ENCODE data around the gene AMOTL1.
"Not testable (repeated sequence)": the region's sequence is repeated elsewhere in the genome, so short reads cannot be mapped to it uniquely, and the experiment has no call there.

The AMOTL1 gene

DNA sequence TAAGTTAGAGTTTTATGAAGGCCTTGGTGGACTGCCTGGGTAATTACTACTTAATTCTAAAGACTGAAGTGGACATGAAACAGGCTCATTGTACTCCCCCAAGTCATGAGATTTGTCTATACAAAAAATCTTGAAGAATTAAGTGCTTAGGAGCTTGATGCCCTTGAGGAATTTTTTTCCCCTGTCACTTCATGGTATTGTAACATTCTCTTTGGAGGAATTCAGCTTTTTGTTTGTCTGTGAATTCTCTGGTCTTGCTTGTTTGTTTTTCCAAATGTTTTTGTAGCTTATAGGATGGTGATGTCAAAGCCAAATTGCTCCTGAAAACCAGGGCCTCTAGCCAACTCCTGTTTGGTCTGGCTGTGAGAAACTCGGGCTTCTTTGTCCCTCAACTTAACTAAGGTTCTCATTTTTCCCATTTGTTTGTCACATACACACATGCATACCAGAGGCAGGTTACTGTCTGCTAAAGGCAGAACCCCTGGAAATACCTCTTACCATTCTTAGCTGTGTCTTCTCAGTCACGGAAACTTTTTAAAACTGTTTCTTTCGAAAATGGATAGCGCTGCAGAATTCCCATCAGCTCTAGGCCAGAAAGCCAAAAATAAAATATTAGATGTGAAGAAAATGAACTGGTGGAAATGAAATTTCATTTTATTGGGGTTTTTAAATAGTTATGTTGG is 66.9 kb downstream of the AMOTL1 start:
- H3K27me3 Mint-ChIP-seq, result no peaks in the 10 kb centered on the region
- H3K4me3 Mint-ChIP-seq, result no peak overlapping the region
- DNase-seq (no peak), ATAC-seq (no peak)
- no peak overlapping the region for H3K27ac Mint-ChIP-seq
- no peaks in the 10 kb centered on the region for H3K4me1 Mint-ChIP-seq
- no peaks in the 10 kb centered on the region for H3K9me3 Mint-ChIP-seq

DNA sequence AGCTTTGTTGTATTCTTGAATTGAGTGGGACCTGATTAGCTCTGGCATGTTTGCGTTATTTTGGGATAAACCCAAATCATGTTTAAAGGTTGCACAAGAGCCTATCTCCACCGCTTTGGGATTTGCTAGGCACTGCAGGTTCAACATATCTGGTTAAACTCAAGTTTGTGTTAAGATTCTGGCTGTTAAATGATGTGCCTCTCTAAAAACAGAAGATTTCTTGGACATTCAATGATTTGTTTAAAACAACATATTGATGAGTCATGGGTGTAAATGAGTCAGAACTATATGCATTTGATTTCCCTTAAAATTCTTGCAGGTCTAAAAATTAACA is 67.4 kb downstream of the AMOTL1 start:
- Mint-ChIP-seq H3K27ac (no peak overlapping the region), H3K9me3 (no peaks in the 10 kb centered on the region), H3K27me3 (no peaks in the 10 kb centered on the region), H3K4me1 (no peaks in the 10 kb centered on the region), H3K4me3 (no peak overlapping the region)
- no peak for ATAC-seq
- no peak for DNase-seq

DNA sequence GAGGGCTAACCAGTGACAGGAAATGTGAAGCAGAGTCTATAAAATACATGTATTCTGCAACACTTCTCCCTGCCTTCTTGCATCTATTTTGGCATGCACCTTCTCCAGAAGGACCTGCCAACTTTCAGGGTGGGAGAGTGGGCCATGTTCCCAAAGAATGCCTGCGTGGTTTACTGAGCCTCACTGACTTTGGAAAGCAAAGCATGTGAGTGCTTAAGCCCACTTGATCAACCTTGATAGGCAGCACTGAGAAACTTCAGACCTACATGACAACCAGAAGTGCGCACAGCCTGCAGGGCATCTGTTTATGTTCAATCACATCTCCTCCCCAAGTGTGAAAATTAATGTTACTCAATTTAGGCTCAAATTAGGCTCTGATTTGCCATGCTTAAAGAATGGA is 69.2 kb downstream of the AMOTL1 start:
- Mint-ChIP-seq H3K27ac (no peak overlapping the region), H3K4me1 (no peaks in the 10 kb centered on the region), H3K9me3 (no peaks in the 10 kb centered on the region), H3K4me3 (no peak overlapping the region), H3K27me3 (no peaks in the 10 kb centered on the region)
- no peak for ATAC-seq
- no peak for DNase-seq

DNA sequence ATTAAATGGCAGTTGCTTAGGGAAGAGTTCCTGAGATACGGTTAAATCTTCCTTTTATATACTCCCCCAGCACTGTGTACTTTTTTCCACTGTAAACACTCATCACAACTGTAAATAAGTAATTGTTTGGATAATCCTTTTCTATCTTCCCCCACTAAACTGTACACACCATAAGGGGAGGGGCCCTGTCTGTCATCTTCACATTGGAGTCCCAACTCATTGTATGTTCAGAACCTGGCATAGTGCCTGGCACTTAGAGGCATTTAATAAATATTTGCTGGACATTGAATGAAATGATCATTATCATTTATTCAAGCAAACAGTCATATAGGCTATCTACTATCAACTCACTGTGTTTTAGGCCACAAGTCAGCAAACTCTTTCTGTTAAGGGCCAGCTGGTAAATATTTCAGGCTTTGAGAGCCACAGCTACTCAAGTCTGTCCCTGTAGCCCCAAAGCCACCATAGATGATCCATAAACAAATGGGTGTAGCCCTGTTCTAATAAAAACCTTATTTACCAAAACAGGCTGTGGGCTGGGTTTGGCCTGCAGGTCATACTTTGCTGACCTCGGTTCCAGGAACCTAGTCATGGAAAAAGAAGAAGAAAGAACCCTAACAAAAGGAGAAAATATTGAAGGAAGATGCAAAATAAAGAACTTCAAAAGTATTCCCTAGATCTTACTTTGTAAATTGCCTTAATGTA is 70.0 kb downstream of the AMOTL1 start:
- no peak overlapping the region for H3K4me3 Mint-ChIP-seq
- H3K4me1 Mint-ChIP-seq, result no peaks in the 10 kb centered on the region
- peaks cover 4% of the 10 kb centered on the region for H3K27me3 Mint-ChIP-seq
- no peaks in the 10 kb centered on the region for H3K9me3 Mint-ChIP-seq
- ATAC-seq (no peak), DNase-seq (no peak)
- no peak overlapping the region for H3K27ac Mint-ChIP-seq

DNA sequence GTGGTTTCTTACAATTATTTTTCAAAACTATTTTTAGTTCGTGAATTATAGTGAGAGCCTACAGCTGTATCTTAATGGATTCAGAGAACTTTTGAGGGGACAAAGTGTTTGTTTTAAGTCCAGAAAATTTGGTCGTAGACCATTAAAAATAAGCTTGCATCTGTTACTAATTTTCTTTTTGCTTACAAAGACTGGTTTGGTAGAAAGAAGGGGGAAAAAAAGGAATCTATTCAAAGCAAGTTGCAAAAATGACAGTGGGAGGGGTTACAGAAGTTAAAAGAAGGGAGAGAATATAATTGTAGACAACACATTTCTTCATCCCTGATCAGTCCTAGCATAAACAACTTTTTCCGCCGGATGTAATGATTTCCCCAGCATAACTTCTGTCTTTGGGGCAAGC is 72.1 kb downstream of the AMOTL1 start:
- H3K27ac Mint-ChIP-seq, result no peak overlapping the region
- H3K9me3 Mint-ChIP-seq, result no peaks in the 10 kb centered on the region
- ATAC-seq (no peak), DNase-seq (no peak)
- no peak overlapping the region for H3K4me3 Mint-ChIP-seq
- H3K4me1 Mint-ChIP-seq, result no peaks in the 10 kb centered on the region
- H3K27me3 Mint-ChIP-seq, result peaks cover 6% of the 10 kb centered on the region

DNA sequence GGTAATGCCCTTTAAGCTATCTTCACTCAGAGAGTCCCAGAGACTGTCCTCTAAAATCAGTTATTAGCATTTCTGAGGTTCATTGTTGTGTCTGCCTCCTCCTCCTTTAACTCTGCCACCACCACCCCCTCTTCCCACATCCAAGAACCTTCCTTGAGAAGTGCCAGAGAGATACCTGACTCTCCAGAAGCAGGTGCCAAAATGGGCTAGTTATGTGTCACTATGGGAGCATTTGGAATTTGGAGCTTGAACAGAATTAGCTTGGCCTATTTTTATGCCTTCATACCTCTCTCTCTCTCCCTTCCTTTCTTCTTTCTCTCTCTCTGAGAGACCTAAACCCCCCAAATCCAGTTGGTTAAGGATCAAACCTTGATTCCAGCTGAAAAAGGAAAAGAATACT is 75.9 kb downstream of the AMOTL1 start:
- H3K27me3 Mint-ChIP-seq, result peaks cover 6% of the 10 kb centered on the region
- no peak for ATAC-seq
- no peak overlapping the region for H3K27ac Mint-ChIP-seq
- no peaks in the 10 kb centered on the region for H3K9me3 Mint-ChIP-seq
- no peak overlapping the region for H3K4me3 Mint-ChIP-seq
- no peak for DNase-seq
- no peaks in the 10 kb centered on the region for H3K4me1 Mint-ChIP-seq

DNA sequence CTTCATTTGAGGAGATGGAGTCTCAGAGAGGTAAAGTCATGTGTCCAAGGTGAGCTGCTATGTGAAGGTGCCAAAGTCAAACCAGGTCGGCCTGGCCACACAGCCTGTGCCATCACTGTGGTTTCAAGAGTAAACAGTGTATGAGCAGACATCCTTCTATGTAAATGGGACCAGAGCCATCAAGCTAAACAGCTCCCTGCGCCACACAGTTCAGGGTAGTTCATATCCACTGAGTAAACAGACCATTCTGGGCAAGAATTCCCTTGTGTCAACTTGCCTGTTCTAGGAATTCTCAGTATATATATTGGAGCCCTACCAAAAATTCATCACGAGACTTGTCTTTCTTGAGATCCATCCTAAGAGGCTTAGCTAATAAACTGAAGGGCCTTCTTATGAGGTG is 77.5 kb downstream of the AMOTL1 start:
- no peak for ATAC-seq
- H3K27ac Mint-ChIP-seq, result no peak overlapping the region
- no peaks in the 10 kb centered on the region for H3K9me3 Mint-ChIP-seq
- H3K27me3 Mint-ChIP-seq, result peaks cover 6% of the 10 kb centered on the region
- no peaks in the 10 kb centered on the region for H3K4me1 Mint-ChIP-seq
- DNase-seq, result no peak
- H3K4me3 Mint-ChIP-seq, result no peak overlapping the region

DNA sequence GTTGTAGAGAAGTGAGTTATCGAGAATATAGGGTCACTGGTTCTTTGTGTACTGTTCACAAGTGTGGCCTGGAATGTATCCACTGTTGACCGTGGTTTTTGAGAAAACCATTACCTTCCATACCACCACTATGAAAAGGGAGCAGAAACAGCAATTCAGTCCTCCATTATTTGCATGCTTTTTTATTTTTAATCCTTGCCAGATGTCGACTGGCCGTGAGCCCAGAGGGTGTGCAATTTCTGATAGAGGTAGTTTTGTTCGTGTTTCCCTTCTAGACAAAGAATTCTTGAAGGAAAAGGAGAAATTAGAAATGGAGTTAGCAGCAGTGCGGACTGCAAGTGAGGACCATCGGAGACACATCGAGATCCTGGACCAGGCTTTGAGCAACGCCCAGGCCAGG is 81.7 kb downstream of the AMOTL1 start:
- Mint-ChIP-seq H3K4me3 (no peak overlapping the region), H3K9me3 (no peaks in the 10 kb centered on the region), H3K27me3 (no peaks in the 10 kb centered on the region), H3K4me1 (no peaks in the 10 kb centered on the region), H3K27ac (peak overlapping the region in 1 of 2 donors; percentile 76)
- DNase-seq (no peak), ATAC-seq (no peak)

DNA sequence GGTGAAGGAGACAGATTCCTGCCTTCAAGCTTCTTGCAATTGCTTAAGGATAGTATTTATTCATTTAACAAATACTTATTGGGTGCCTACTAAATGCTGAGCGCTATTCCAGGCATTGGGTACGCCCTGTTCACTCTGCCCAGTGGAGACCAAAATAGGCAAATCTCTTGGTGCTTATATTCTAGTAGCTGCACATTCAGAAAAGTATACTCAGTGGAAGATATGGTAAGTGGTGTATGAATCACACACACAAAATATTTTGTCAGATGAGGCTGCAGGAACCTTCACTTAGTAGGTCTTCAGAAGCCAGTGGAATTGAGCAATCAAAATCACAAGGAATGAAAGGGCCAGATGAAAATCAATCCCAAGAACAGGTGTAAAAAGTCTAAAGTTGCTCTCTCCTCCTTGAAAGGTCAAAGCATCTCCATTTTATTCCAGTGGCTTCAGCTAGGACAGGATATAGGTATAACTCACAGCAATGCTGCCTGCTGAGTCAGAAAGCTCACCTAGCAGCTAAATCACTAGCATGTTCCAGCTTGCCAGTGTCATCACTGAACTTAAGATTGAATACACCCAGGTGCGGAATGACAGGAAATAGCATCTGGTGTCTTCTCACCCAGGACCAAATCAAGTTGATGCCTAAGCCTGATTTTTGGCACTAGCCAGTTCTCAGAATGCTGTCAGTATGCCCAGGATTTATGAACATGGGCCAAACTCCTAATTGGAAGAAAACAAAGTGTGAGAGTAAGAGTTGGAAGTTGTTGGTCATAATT is 83.9 kb downstream of the AMOTL1 start:
- Mint-ChIP-seq H3K27ac (no peak overlapping the region), H3K27me3 (no peaks in the 10 kb centered on the region), H3K9me3 (no peaks in the 10 kb centered on the region), H3K4me3 (no peak overlapping the region), H3K4me1 (no peaks in the 10 kb centered on the region)
- ATAC-seq (no peak), DNase-seq (no peak)

DNA sequence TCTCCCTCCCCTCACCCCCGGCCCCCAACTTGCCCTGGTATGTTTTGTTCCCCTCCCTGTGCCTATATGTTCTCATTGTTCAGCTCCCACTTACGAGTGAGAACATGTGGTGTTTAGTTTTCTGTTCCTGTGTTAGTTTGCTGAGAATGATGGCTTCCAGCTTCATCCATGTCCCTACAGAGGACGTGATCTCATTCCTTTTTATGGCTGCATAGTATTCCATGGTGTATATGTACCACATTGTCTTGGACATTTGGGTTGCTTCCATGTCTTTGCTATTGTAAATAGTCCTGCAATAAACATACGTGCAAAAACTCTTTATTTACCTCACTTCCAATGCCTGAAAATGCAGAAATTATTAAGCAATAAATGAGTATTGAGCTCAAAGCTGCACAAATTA is 85.1 kb downstream of the AMOTL1 start:
- H3K27ac Mint-ChIP-seq, H3K27me3 Mint-ChIP-seq, H3K4me3 Mint-ChIP-seq, DNase-seq, H3K9me3 Mint-ChIP-seq, H3K4me1 Mint-ChIP-seq, ATAC-seq: not testable (repeated sequence)

DNA sequence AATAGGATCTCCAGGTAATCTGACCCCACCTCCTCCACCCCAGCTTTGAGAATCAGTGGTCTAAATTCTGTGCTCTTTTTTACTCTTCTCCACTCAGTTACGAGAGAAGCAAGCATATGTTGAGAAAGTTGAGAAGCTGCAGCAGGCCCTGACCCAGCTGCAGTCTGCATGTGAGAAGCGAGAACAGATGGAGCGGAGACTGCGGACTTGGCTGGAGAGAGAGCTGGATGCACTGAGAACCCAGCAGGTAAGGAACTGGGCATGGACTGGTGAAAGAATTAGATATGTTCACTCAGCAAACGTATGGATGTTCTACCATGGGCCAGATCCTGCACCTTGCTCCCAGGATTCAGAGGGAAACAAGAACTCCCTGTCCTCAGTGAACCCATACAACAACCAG is 85.7 kb downstream of the AMOTL1 start:
- DNase-seq, result no peak
- Mint-ChIP-seq H3K27me3 (no peaks in the 10 kb centered on the region), H3K4me3 (no peak overlapping the region), H3K27ac (peak overlapping the region in 1 of 2 donors; percentile 13), H3K4me1 (no peaks in the 10 kb centered on the region), H3K9me3 (no peaks in the 10 kb centered on the region)
- no peak for ATAC-seq

DNA sequence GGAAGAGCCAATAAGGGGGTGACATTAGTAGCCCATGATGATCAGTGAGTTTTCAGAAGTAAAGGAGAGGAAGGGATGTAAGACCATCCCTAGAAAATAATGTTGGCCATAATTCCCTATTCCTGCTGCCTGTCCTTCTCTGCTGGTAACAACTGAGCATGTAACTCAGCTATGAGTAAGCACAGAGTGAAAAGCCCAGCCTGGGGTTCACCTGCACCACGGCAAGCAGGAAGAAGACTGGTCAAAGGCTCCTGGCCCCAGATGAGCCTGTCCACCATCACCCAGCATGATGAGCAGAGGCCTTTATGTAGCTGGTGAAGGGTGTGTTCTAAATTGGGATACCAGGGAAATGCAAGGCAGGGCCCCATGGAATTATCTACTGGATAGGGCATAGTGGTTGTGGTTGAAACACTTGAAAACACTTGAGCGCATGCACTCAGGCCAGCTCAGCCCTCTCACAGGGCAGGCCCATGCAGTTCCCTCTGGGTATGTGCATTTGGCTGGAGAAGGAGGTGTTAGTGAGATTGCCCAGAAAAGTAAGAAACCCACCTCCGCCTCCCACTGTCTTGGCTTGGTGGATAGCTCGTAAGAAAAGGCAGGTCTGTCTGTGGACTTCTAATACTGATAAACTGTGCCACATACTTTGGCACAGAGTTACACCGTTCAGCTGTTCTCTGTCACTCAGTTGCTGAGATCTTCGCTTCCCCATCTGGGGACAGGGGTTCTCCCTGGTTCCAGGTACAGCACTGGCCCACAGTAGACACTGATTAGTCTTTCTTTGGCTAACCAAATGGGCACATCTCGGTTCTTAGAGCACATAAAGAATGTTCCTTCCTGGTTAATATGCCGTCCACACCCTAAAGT is 86.8 kb downstream of the AMOTL1 start:
- no peaks in the 10 kb centered on the region for H3K4me1 Mint-ChIP-seq
- DNase-seq, result no peak

DNA sequence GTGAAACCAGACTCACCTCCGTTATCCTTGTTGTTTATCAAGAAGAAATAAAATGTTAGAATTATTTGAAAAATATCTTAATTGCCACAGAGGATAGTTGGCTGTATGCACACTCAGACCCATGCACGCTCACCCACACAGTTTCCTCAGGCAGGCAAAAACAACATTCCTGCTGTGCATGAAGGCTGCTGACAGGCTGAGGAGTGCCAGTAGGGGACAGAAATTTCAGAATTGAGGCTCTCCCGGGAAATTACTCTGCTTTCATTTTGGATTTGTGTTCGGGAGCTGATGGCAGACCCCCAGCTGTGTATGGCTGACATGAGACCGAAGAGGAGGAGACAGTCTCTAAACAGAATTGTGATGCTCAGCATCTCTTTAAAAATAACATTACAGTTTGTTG is 87.5 kb downstream of the AMOTL1 start:
- H3K27me3 Mint-ChIP-seq, result no peaks in the 10 kb centered on the region
- no peaks in the 10 kb centered on the region for H3K4me1 Mint-ChIP-seq
- H3K4me3 Mint-ChIP-seq, result no peak overlapping the region
- H3K27ac Mint-ChIP-seq, result no peak overlapping the region
- no peak for ATAC-seq
- DNase-seq, result no peak
- no peaks in the 10 kb centered on the region for H3K9me3 Mint-ChIP-seq

More for the DNA sequence above, 86.8 kb downstream of the AMOTL1 start:
- Mint-ChIP-seq H3K4me3 (no peak overlapping the region), H3K27ac (no peak overlapping the region), H3K9me3 (no peaks in the 10 kb centered on the region), H3K27me3 (no peaks in the 10 kb centered on the region)
- no peak for ATAC-seq

DNA sequence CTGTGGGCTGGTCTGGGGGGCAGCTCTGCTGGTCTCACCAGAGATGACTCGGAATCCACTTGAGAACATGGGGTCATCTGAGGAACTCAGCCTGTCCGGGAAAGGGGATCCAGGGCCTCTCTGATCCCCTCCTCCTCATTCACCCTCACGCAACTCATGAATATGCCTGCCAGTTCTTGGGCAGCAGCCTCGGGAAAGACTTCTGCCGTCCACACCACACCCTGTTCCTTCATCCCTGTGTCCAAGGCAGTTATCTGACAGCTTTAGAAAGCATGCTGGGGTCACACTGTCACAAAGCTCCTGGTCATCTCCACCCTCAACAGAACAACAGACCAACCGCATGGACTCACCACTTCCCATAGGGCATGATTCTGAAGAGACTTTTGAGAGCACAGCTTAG is 88.3 kb downstream of the AMOTL1 start:
- no peak overlapping the region for H3K4me3 Mint-ChIP-seq
- no peak for DNase-seq
- ATAC-seq, result no peak
- no peaks in the 10 kb centered on the region for H3K4me1 Mint-ChIP-seq
- no peaks in the 10 kb centered on the region for H3K9me3 Mint-ChIP-seq
- H3K27me3 Mint-ChIP-seq, result peaks cover 3% of the 10 kb centered on the region
- H3K27ac Mint-ChIP-seq, result no peak overlapping the region

DNA sequence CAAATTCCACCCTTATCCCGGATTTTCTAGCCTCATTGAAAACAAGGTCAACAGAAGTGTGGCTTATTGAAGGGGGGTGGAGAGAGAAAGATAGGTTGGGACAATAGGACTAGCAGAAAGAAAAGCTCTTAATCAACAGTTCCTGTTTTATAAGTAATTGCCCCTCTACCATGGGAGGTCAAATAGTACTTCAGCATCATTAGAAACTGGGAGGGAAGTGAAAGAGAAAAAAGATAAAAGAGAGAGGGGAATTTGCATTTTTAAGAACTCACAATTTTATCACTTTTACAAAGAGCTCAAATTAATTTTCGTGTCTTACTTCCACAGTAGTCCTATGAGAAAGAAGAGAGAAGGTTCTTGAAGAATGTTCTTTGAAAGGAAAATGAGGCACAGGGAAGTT is 89.2 kb downstream of the AMOTL1 start:
- Mint-ChIP-seq H3K4me3 (no peak overlapping the region), H3K4me1 (no peaks in the 10 kb centered on the region), H3K9me3 (no peaks in the 10 kb centered on the region), H3K27ac (no peak overlapping the region), H3K27me3 (peaks cover 5% of the 10 kb centered on the region)
- DNase-seq (no peak), ATAC-seq (no peak)
